Measurements from ENCODE around the gene ARL10.
A peak's percentile ranks its signal among the peaks of the same experiment; 100 is the strongest.

The ARL10 gene

GRCh38 chr5:176369934-176370711 lies 4.8 kb downstream of the ARL10 start:
- no peak for DNase-seq (ENCODE audit: extremely low spot score)

GRCh38 chr5:176371621-176372539 lies 6.6 kb downstream of the ARL10 start:
- no peak for DNase-seq (ENCODE audit: extremely low spot score)
- ChIA-PET POLR2A (interaction anchor here (1.4 to 3.1 kb wide), 2 partner anchors 10 to 11 kb away, joined by 3 to 9 read pairs; partner anchors contain the start of gene KIAA1191), CTCF (interaction anchor here (1.1 to 2.7 kb wide), 3 partner anchors 9 to 77 kb away, joined by 4 to 11 read pairs (median 7); partner anchors contain the start of gene FAF2)
- TF ChIP-seq, protein P1, sequence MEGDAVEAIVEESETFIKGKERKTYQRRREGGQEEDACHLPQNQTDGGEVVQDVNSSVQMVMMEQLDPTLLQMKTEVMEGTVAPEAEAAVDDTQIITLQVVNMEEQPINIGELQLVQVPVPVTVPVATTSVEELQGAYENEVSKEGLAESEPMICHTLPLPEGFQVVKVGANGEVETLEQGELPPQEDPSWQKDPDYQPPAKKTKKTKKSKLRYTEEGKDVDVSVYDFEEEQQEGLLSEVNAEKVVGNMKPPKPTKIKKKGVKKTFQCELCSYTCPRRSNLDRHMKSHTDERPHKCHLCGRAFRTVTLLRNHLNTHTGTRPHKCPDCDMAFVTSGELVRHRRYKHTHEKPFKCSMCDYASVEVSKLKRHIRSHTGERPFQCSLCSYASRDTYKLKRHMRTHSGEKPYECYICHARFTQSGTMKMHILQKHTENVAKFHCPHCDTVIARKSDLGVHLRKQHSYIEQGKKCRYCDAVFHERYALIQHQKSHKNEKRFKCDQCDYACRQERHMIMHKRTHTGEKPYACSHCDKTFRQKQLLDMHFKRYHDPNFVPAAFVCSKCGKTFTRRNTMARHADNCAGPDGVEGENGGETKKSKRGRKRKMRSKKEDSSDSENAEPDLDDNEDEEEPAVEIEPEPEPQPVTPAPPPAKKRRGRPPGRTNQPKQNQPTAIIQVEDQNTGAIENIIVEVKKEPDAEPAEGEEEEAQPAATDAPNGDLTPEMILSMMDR (IDR thresholded peaks at IDR 0.05; ENCODE audit: control extremely low read depth, extremely low read depth, low read depth, missing control alignments) = no peak

More at GRCh38 chr5:176369934-176370711, 4.8 kb downstream of the ARL10 start:
- POLR2A ChIA-PET = interaction anchor here (3.1 kb wide), 1 partner anchor 9 kb away, joined by 9 read pairs; the partner anchor contains the start of gene KIAA1191
- TF ChIP-seq, protein P1 (IDR thresholded peaks at IDR 0.05; ENCODE audit: control extremely low read depth, extremely low read depth, low read depth, missing control alignments) = no peak
- CTCF ChIA-PET = interaction anchor here (0.6 to 2.7 kb wide), 4 partner anchors 10 to 169 kb away, joined by 3 to 11 read pairs (median 5); no protein-coding TSS in a partner anchor

DNA sequence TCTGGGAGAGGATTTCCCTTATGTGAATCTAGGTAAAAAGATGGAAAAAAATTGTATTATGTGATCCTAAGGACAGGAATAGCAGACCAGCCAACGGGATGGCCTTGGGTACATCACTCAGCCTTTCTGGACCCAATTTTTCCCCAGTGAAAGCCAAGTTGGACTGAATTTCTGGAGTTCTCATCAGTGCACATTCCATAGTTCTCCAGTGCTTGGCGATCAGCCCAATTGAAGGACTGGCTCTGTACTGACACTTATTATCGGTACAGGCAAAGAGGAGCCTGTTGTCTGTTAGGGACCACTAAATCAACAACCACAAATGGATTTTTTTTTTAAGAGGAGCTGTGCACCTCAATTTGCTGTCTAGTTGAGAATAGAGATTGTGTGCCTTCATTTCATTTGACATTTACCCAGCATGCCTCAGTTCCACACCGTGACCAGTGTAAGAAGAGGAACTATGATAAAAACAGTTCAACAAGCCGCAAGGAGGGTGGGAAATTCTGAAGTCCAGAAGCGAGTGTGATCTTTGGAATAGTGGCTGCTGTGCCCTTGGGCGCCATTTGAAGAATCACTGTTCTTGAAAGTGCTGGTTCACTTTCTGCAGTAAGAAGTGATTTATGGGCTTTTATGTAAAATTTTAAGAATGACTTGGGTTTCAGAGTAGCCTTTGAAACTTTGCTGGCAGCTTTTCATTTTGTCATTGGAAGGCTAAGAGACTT lies 8.0 kb downstream of the ARL10 start:
- TF ChIP-seq, protein P1 (IDR thresholded peaks at IDR 0.05; ENCODE audit: control extremely low read depth, extremely low read depth, low read depth, missing control alignments) = no peak
- no peak for DNase-seq (ENCODE audit: extremely low spot score)
- ChIA-PET CTCF (no interaction called here), POLR2A (interaction anchor here (1.4 to 3.1 kb wide), 2 partner anchors 9 to 12 kb away, joined by 3 to 9 read pairs; partner anchors contain the start of gene KIAA1191)

DNA sequence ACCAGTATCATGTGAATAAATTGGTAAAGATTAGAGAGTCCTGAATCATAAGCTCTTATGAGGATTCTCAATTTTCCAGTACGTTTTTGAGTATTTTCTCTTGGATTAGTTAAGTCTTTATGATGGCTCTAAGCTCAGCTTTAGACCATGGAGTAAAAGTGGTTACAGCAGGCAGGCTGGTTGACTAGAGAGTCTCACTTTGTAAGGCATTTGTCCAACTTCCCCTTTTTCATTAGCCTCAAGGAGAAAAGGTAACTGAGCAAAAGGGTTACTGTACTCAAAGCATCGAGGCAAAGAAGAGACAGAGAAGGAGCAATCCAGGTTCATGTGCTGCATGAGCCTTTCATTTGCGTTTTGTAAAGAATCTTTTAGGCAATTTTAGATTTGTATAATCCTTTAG lies 14.6 kb downstream of the ARL10 start:
- ChIA-PET POLR2A (interaction anchor here (1.2 kb wide), 1 partner anchor 18 kb away, joined by 5 read pairs; the partner anchor contains the start of gene KIAA1191), CTCF (interaction anchor here (3.1 kb wide), 1 partner anchor 9 kb away, joined by 11 read pairs; no protein-coding TSS in a partner anchor)
- peak; percentile 49 for DNase-seq (ENCODE audit: extremely low spot score)
- TF ChIP-seq, protein P1 (IDR thresholded peaks at IDR 0.05; ENCODE audit: control extremely low read depth, extremely low read depth, low read depth, missing control alignments) = no peak

DNA sequence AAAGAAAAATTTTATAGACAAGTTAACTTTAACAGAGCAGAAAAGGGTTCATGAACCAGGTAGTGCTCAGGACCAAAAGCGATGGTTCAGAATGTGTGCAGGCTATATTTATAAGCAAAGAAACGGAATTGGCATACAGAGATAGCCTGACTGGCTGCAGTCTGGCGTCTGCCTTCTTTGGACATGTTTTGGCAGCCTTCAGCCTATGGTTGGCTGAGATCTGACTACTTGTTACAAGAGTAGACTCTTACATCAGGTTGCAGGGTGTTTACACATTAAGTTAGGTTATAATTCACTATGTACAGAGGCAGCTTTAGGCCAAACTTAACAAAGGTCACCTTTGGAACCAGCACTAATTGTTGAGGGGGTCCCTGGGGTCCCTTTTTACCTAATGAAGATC lies 16.1 kb downstream of the ARL10 start:
- CTCF ChIA-PET = interaction anchor here (3.1 kb wide), 1 partner anchor 11 kb away, joined by 11 read pairs; no protein-coding TSS in a partner anchor
- no peak for DNase-seq (ENCODE audit: extremely low spot score)
- TF ChIP-seq, protein P1 (IDR thresholded peaks at IDR 0.05; ENCODE audit: control extremely low read depth, extremely low read depth, low read depth, missing control alignments) = no peak
- POLR2A ChIA-PET = interaction anchor here (1.2 kb wide), 1 partner anchor 21 kb away, joined by 3 read pairs; no protein-coding TSS in a partner anchor
